Measurements from ENCODE around the gene DSC3.

The DSC3 gene

GRCh38 chr18:30988440-30988839 lies 54.1 kb downstream of the DSC3 start:
- Histone ChIP-seq H3K9me3 (ENCODE audit: control insufficient read depth, insufficient read depth, low read depth, low read length) (no peaks in the 10 kb centered on the region), H3K27ac (ENCODE audit: extremely low read depth, low read depth, low read length) (no peak overlapping the region), H3K4me1 (ENCODE audit: control insufficient read depth, insufficient read depth, low read length) (no peaks in the 10 kb centered on the region), H3K4me3 (ENCODE audit: low read depth, low read length) (no peak overlapping the region), H3K36me3 (ENCODE audit: control insufficient read depth in 2 of 2, insufficient read depth in 1 of 2, low read length in 2 of 2) (no peaks in the 10 kb centered on the region)
- ChIA-PET POLR2A (interaction anchor here (0.6 kb wide), 1 partner anchor 215 kb away, joined by 4 read pairs; no protein-coding TSS in a partner anchor), CTCF (interaction anchor here (1.4 kb wide), 1 partner anchor 18 kb away, joined by 3 read pairs; no protein-coding TSS in a partner anchor)
- TF ChIP-seq ZNF600 (tag by site-specific recombination; IDR thresholded peaks at IDR 0.05) (peak; percentile 88), HIC1 (tag by site-specific recombination; IDR thresholded peaks at IDR 0.05) (no peak)

DNA sequence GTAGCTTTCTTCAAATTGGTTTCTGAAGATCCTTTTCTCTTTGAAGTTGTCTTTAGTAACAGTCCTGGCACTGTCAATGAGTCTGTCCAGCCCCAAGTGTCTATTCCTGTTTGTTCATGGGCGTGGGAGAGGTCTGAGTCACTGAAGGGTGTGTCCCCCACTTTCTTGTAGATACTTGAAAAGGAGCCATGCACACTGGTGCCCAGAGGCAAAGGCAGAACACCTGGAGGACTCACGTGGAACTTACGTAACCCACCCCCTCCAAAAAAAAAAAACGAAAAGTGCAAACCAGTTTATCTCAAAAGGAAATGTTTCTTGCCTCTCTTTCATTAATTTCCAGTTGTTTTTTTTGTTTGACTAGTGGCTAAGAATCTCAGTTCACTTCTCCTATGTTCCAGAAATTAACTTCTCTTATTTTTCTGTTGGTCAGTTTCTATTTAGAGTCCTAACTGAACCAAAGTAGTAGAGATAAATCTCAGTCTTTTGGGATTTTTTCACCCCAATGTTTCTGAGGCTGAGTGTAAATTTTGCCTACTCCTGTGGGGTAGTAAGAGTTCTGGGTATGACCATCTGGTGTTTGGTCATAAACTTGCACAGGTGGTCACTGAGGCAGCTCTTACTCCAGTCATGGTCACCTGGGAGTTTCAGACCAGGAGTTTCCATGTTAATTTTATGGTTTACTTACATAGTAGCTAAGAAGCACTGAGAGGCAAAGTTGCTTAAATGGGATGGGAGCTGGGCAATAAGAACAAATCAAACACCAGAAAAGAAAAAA lies 54.9 kb downstream of the DSC3 start:
- Histone ChIP-seq H3K4me1 (ENCODE audit: control insufficient read depth, insufficient read depth, low read length) (no peaks in the 10 kb centered on the region), H3K4me3 (ENCODE audit: low read depth, low read length) (no peak overlapping the region), H3K36me3 (ENCODE audit: control insufficient read depth in 2 of 2, insufficient read depth in 1 of 2, low read length in 2 of 2) (no peaks in the 10 kb centered on the region), H3K9me3 (ENCODE audit: control insufficient read depth, insufficient read depth, low read depth, low read length) (no peaks in the 10 kb centered on the region), H3K27ac (ENCODE audit: extremely low read depth, low read depth, low read length) (no peak overlapping the region)
- CTCF ChIA-PET: interaction anchor here (0.6 to 1.4 kb wide), 2 partner anchors 17 to 463 kb away, joined by 3 read pairs; no protein-coding TSS in a partner anchor
- TF ChIP-seq KLF1 (tag by site-specific recombination; IDR thresholded peaks at IDR 0.05) (peak; percentile 97), PRDM1 (tag by site-specific recombination; IDR thresholded peaks at IDR 0.05) (peak; percentile 64), KLF9 (tag by site-specific recombination; IDR thresholded peaks at IDR 0.05; ENCODE audit: low read depth) (peak; percentile 75), ZNF335 (tag by site-specific recombination; conservative IDR thresholded peaks at IDR 0.05) (0 out of 2 replicates have a peak, but pooled peaks have one; percentile 10), ZNF366 (tag by site-specific recombination; conservative IDR thresholded peaks at IDR 0.05) (peak; percentile 49; the same call in 1 of the 2 replicates), SP7 (tag by site-specific recombination; IDR thresholded peaks at IDR 0.05) (peak; percentile 45), ZNF792 (tag by site-specific recombination; IDR thresholded peaks at IDR 0.05) (no peak), EGR2 (tag by site-specific recombination; IDR thresholded peaks at IDR 0.05; ENCODE audit: low read depth) (peak; percentile 42; the same call in 1 of the 2 replicates), ZSCAN30 (tag by site-specific recombination; IDR thresholded peaks at IDR 0.05) (no peak), ZNF398 (tag by site-specific recombination; IDR thresholded peaks at IDR 0.05) (0 out of 2 replicates have a peak, but pooled peaks have one; percentile 33), KLF8 (tag by site-specific recombination; IDR thresholded peaks at IDR 0.05) (0 out of 2 replicates have a peak, but pooled peaks have one; percentile 17), GLIS1 (tag by site-specific recombination; IDR thresholded peaks at IDR 0.05) (0 out of 2 replicates have a peak, but pooled peaks have one; percentile 9), ZNF654 (tag by site-specific recombination; IDR thresholded peaks at IDR 0.05; ENCODE audit: low read depth) (no peak), SP3 (tag by site-specific recombination; IDR thresholded peaks at IDR 0.05) (0 out of 2 replicates have a peak, but pooled peaks have one; percentile 22), ZFHX2 (tag by site-specific recombination; conservative IDR thresholded peaks at IDR 0.05) (peak; percentile 71), KLF10 (tag by site-specific recombination; IDR thresholded peaks at IDR 0.05) (peak; percentile 76)
- TF ChIP-seq, protein P1, sequence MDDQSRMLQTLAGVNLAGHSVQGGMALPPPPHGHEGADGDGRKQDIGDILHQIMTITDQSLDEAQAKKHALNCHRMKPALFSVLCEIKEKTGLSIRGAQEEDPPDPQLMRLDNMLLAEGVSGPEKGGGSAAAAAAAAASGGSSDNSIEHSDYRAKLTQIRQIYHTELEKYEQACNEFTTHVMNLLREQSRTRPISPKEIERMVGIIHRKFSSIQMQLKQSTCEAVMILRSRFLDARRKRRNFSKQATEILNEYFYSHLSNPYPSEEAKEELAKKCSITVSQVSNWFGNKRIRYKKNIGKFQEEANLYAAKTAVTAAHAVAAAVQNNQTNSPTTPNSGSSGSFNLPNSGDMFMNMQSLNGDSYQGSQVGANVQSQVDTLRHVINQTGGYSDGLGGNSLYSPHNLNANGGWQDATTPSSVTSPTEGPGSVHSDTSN (CRISPR knock-in tag; IDR thresholded peaks at IDR 0.05): no peak
- TF ChIP-seq, protein P2, sequence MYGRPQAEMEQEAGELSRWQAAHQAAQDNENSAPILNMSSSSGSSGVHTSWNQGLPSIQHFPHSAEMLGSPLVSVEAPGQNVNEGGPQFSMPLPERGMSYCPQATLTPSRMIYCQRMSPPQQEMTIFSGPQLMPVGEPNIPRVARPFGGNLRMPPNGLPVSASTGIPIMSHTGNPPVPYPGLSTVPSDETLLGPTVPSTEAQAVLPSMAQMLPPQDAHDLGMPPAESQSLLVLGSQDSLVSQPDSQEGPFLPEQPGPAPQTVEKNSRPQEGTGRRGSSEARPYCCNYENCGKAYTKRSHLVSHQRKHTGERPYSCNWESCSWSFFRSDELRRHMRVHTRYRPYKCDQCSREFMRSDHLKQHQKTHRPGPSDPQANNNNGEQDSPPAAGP (tag by site-specific recombination; IDR thresholded peaks at IDR 0.05): 0 out of 2 replicates have a peak, but pooled peaks have one; percentile 59
- POLR2A ChIA-PET: interaction anchor here (0.6 kb wide), 1 partner anchor 215 kb away, joined by 4 read pairs; no protein-coding TSS in a partner anchor
